Measurements from ENCODE around the gene CDC73.
"Not testable (repeated sequence)": the region's sequence is repeated elsewhere in the genome, so short reads cannot be mapped to it uniquely, and the experiment has no call there.

The CDC73 gene

DNA sequence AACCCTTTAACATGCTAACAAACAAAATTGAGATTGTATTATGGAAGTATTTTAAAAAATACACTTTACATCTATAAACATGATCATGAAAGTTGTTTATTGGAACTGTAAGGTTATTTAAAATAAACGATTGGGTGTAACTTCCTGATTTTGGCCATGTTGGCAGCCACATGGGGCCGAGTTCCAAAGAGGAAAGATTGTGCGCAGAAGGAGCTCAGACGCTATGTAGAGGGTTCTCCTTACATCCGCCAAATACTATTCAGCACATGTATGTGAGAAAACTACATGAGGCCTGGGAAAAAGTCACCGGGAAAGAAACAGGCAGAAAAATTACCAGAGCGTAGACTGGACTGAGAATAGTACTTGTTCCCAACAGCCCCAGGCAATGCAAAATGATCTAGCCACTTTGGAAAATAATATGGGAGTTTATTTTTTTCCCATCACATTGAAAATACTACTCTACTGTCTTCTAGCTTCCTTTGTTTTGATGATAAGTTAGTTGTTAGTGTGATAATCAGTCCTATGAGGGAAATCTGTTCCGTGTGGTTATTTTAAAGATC, 100.3 kb downstream of the CDC73 start:
- DNase-seq (ENCODE audit: low spot score) (no peak), FAIRE-seq (no peak)

GRCh38 chr1:193229136-193229535, 107.3 kb downstream of the CDC73 start:
- no peak for DNase-seq (ENCODE audit: low spot score)

DNA sequence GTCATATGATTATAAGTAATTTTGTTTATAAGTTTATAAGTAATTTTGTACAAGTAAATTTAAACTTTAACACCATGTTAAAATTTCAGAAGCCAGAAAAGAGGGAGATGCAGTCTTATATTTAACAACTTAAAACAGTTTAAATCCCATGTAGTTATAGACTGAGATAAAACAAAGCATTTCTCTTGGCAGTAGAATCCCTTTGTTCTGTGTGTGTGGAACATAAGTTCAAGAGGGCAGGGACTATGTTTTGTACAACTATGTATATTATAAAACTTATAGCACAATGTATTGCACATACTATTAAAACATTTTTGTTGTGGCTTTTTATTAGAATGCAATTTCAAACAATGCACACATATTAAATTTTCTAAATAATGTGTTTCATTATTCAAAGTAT, 109.3 kb downstream of the CDC73 start:
- not testable (repeated sequence) for DNase-seq (ENCODE audit: low spot score); FAIRE-seq

More at GRCh38 chr1:193229136-193229535, 107.3 kb downstream of the CDC73 start:
- no peak for FAIRE-seq

GRCh38 chr1:193234530-193234929, 112.7 kb downstream of the CDC73 start:
- FAIRE-seq: no peak
- DNase-seq (ENCODE audit: low spot score): no peak

- DNase-seq (ENCODE audit: low spot score): no peak
- FAIRE-seq: no peak
Measured at GRCh38 chr1:193237381-193237978, 115.6 kb downstream of the CDC73 start.

GRCh38 chr1:193240609-193241008, 118.8 kb downstream of the CDC73 start:
- no peak for DNase-seq (ENCODE audit: low spot score)
- no peak for FAIRE-seq

GRCh38 chr1:193241132-193241827, 119.4 kb downstream of the CDC73 start:
- FAIRE-seq (no peak), DNase-seq (ENCODE audit: low spot score) (no peak)

- FAIRE-seq: no peak
- no peak for DNase-seq (ENCODE audit: low spot score)
Measured at GRCh38 chr1:193242000-193242399, 120.2 kb downstream of the CDC73 start.

DNA sequence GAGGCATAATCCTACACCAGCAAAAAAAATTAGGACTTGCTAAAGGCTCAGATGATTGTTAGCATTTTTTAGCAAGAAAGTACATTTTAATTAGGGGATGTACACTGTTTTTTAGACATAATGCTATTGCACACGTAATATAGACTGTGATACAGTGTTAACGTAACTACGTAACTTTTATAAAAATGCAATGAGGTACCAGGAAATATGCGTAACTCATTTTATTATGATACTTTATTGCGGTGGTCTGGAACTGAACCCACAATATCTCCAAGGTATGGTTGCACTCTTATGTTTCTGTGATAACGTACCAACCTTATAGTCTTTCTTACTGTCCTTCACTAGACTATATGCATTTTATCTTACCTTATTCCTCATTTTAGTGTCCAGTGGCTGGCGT, 127.4 kb downstream of the CDC73 start:
- no peak for FAIRE-seq

GRCh38 chr1:193251950-193252349, 130.1 kb downstream of the CDC73 start:
- FAIRE-seq: no peak

More for the DNA sequence above, 127.4 kb downstream of the CDC73 start:
- no peak for DNase-seq (ENCODE audit: low spot score)

GRCh38 chr1:193256019-193256418, 134.2 kb downstream of the CDC73 start:
- FAIRE-seq: no peak
- no peak for DNase-seq (ENCODE audit: low spot score)

More at GRCh38 chr1:193251950-193252349, 130.1 kb downstream of the CDC73 start:
- DNase-seq (ENCODE audit: low spot score): no peak

DNA sequence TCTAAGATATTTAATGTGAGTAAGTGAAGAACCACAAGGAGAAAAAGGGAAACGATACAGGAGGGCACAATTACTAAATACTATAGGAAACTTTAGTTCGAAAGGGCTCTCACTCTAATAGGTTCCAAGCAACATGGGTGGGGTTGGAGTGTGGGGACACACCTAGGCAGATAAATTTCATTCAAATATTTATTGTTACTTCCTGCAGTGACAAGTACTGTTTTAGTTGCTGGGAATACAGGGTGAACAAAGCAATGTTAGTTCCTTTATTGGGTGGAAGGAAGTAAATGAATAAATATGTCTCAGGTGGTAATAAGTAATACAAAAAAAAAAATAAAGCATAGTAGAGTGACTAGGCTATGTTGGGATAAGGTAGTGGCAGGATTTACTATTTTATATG, 137.8 kb downstream of the CDC73 start:
- FAIRE-seq (no peak), DNase-seq (ENCODE audit: low spot score) (no peak)

DNA sequence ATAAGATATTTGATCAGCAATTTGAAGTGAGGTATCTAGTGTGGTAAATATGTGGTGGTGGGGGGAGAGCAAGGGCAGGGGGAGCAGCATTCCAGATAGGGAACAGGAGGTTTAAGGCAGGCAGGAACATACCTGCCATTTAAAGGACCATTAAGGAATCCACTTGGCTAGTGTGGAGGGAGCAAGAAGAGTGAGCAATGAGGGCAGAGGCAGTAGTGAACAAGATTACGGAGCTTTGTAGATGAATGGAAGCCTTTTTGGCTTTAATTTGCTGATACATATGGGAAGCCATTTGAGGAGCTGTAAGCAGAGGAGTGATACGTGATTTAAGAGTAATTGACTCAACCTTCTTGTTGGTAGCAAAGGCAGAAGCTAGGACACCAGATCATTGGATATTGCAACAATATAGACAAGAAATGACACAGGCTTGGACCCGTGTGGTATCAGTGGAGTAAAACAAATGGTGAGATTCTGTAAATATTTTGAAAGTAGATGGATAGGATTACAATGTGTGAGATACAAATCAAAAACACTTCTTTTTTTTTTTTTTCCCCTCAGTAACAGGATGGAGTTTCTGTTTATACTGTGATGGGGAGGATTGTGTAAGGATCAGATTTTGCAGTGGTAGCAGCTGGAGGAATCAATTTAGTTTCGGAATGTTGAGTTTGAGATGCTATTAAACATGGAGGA, 138.4 kb downstream of the CDC73 start:
- no peak for DNase-seq (ENCODE audit: low spot score)

DNA sequence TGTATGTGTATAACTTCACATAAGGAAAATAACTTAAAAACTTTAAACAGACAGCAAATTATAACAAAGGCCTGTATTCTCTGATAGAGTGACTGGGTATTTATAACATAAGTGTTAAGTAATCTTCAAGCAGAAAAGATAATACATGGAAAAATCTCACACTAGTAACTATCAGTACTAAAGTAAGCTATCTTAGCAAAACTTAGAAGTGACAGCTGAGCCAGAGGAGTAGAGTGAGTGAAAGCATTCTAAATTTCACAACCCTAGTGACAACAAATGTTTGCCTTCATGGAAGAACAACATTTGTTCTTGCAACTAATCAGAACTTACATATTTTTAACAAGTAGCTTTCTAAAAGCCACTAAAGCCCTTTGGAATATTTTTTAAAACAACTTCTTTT, 139.1 kb downstream of the CDC73 start:
- FAIRE-seq (no peak), DNase-seq (ENCODE audit: low spot score) (no peak)

More for the DNA sequence above, 138.4 kb downstream of the CDC73 start:
- FAIRE-seq: no peak

- no peak for FAIRE-seq
- DNase-seq (ENCODE audit: low spot score): no peak
Measured at GRCh38 chr1:193262661-193263060, 140.8 kb downstream of the CDC73 start.

DNA sequence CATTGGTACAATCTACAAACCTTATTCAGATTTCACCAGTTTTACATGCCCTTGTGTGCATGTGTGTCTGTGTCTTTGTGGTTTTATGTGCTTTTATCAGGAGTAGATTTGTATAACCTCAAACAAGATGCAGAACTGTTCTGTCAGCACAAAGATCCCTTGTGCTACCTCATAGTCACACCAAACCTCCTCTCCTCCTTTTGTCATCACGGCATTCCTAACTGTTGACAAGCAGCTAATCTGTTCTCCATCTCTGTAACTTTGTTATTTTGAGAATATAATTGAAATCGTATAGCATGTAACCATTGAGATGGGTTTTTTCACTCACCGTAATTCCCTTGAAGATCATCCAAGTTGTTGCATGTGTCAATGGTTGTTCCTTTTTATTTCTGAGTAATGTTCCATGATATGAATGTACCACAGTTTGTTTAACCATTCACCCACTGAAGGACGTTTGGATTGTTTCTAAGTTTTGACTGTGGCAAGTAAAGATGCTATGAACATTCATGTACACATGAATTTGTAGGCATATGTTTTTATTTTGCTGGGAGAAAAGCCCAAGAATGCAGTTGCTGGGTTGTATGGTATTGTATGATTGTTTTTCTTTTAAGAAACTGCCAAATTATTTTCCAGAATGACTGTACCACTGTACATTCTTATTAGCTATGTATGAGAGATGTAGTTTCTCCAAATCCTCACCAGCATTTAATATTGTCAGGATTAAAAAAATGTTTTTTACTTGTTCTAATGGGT, 142.7 kb downstream of the CDC73 start:
- FAIRE-seq (no peak), DNase-seq (ENCODE audit: low spot score) (no peak)

GRCh38 chr1:193265716-193266115, 143.9 kb downstream of the CDC73 start:
- DNase-seq (ENCODE audit: low spot score): no peak
- no peak for FAIRE-seq

DNA sequence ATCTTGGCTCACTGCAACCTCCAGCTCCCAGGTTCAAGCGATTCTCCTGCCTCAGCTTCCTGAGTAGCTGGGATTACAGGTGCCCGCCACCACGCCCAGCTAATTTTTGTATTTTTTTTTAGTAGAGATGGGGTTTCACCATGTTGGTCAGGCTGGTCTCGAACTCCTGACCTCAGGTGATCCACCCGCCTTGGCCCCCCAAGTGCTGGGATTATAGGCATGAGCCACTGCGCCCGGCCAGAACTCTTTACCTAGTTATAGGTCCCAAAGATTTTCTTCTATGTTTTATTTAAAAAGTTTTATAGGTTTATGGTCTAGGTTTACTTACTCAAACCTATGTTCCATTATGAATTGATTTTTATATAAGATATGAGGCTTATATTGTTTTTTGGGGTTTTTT, 145.0 kb downstream of the CDC73 start:
- not testable (repeated sequence) for DNase-seq (ENCODE audit: low spot score); FAIRE-seq

DNA sequence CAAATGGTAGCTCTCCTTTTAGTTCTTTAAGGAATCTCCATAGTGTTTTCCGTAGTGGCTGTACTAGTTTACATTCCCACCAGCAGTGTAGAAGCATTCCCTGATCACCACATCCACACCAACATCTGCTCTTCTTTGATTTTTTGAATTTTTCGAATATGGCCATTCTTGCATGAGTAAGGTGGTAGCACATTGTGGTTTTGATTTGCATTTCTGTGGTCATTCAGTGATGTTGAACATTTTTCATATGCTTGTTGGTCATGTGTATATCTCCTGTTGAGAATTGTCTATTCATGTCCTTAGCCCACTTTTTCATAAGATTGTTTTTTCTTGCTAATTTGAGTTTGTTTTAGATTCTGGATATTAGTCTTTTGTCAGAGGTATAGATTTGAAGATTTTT, 149.2 kb downstream of the CDC73 start:
- FAIRE-seq (no peak), DNase-seq (ENCODE audit: low spot score) (no peak)

DNA sequence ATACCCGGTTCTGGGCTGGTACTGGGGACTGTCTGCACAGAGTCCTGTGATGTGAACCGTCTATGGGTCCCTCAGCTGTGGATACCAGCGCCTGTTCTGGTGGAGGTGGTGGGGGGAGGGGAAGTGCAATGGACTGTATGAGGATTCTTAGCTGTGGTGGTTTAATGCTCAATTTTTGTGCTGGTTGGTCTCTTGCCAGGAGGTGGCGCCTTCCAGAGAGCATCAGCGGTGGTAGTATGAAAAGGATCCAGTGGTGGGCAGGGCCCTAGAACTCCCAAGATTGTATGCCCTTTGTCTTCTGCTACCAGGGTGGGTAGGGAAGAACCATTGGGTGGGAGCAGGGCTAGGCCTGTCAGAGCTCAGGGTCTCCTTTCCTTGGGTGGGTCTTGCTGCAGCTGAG, 153.9 kb downstream of the CDC73 start:
- no peak for DNase-seq (ENCODE audit: low spot score)
- no peak for FAIRE-seq

DNA sequence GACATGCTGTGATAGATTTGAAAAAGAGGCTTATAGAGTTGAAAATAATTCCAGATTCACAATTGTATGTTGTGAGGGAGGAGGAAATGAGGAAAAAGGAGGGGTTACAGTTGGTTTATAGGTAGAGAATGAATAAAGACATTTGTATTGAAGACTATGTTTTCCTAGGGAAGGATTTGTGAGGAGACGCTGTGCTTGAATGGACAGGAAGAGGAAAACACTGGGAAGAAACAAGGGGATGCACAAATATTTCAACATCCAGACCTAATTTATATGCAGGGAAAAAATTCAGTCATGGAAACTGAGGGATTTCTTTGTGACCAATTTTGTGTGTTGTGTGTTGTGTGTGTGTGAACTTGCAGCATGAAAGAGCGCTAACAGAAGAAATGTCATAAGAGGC, 157.1 kb downstream of the CDC73 start:
- DNase-seq (ENCODE audit: low spot score) (no peak), FAIRE-seq (no peak)

Measured in urothelium cell line (cell line).